Lower leg skin (tissue), 3 donors: ENCODE data around the gene TMEM259.

Source experiments
- POLR2A ChIP-seq, 2 donors: fragments of 450-650 bp; IDR thresholded peaks; one replicate each; pipeline ENCODE4 v1.6.1; 2016 to 2017; ENCODE audit warnings: antibody characterized with exemption in 2 of 2, mild to moderate bottlenecking in 1 of 2, moderate library complexity in 1 of 2
- TF ChIP-seq, protein P1 (sequence below), 3 donors: fragments of 450-650 bp; IDR thresholded peaks; one replicate each; pipeline ENCODE4 v1.5.1; 2016; ENCODE audit warnings: antibody characterized with exemption in 3 of 3, mild to moderate bottlenecking in 3 of 3, moderate library complexity in 2 of 3

DNA sequence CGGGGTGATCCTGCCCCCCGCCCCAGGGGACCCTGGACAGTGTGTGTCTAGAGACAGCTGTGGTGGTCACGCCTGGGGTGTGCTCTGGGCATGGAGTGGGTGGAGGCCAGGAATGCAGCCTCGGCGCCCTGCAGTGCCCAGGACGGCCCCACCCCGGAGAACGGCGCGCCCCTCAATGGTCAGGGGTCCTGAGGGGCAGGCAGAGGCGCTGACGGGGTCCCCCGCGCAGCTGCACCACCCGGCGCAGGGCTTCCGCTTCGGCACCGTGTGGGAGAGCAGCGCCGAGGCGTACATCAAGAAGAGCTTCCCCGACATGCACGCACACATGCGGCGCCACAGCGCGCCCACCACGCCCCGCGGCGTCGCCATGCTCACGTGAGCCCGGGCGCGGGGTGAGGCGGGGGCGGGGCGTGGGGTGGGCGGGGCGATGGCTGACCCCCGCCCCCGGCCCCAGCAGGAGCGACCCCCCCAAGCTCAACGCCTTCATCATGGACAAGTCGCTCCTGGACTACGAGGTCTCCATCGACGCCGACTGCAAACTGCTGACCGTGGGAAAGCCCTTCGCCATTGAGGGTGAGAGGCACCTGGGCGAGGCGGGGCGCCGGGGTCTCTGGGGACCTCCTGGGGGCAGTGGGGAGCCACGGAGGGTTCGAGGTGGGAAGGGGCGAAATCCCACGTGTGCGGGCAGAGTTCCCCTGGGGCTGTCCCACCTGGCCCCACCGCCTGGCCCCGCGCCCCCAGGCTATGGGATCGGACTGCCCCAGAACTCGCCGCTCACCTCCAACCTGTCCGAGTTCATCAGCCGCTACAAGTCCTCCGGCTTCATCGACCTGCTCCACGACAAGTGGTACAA is 13.3 kb downstream of the TMEM259 start:
- no peak for TF ChIP-seq POLR2A (IDR thresholded peaks at IDR 0.05)
- TF ChIP-seq, protein P1, sequence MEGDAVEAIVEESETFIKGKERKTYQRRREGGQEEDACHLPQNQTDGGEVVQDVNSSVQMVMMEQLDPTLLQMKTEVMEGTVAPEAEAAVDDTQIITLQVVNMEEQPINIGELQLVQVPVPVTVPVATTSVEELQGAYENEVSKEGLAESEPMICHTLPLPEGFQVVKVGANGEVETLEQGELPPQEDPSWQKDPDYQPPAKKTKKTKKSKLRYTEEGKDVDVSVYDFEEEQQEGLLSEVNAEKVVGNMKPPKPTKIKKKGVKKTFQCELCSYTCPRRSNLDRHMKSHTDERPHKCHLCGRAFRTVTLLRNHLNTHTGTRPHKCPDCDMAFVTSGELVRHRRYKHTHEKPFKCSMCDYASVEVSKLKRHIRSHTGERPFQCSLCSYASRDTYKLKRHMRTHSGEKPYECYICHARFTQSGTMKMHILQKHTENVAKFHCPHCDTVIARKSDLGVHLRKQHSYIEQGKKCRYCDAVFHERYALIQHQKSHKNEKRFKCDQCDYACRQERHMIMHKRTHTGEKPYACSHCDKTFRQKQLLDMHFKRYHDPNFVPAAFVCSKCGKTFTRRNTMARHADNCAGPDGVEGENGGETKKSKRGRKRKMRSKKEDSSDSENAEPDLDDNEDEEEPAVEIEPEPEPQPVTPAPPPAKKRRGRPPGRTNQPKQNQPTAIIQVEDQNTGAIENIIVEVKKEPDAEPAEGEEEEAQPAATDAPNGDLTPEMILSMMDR (IDR thresholded peaks at IDR 0.05) = no peak
